Vagina (tissue), 2 donors: ENCODE measurements around the gene ZNF587B. TPM values are rescaled to one million over a fixed set of nuclear protein-coding genes. Genes with fewer than 3 reads are reported as not detected.
"Not testable (repeated sequence)": the region's sequence is repeated elsewhere in the genome, so short reads cannot be mapped to it uniquely, and the experiment has no call there.

Experiments
- DNase-seq, 2 donors: peaks; one replicate each; pipeline ENCODE4 v3.0.0-alpha.2; 2017; ENCODE audit errors: extremely low spot score in 2 of 2
- H3K27ac ChIP-seq: fragments of 200-600 bp; sonication (generic); one replicate; pipeline ENCODE4 v1.5.1; 2019
- H3K27me3 ChIP-seq: fragments of 200-600 bp; sonication (generic); one replicate; pipeline ENCODE4 v1.5.1; 2019
- H3K36me3 ChIP-seq, 2 donors: fragments of 200-600 bp; sonication (generic); one replicate each; pipeline ENCODE4 v1.5.1; 2017 to 2019
- H3K4me1 ChIP-seq: fragments of 200-600 bp; sonication (generic); one replicate; pipeline ENCODE4 v1.5.1; 2019
- H3K4me3 ChIP-seq, 2 donors: fragments of 200-600 bp; sonication (generic); 1 replicate in 1 of 2; 2 replicates in 1 of 2; pipeline ENCODE4 v1.5.1; 2016 to 2019
- H3K9me3 ChIP-seq: fragments of 200-600 bp; sonication (generic); one replicate; pipeline ENCODE4 v1.5.1; 2019
- POLR2A ChIP-seq, 2 donors: fragments of 450-650 bp; IDR thresholded peaks; one replicate each; pipeline ENCODE4 v1.6.1; 2017; ENCODE audit warnings: antibody characterized with exemption in 2 of 2, mild to moderate bottlenecking in 2 of 2, moderate library complexity in 2 of 2
- POLR2AphosphoS5 ChIP-seq, 2 donors: sonication (generic); formaldehyde crosslinking; IDR thresholded peaks; one replicate each; pipeline ENCODE4 v1.9.0; 2017; ENCODE audit warnings: antibody characterized with exemption in 2 of 2, mild to moderate bottlenecking in 2 of 2, low read depth in 1 of 2; ENCODE audit not compliant: insufficient read depth in 1 of 2
- intact Hi-C: fragments of 100-400 bp; cut with DNase I; formaldehyde crosslinking; loops from one replicate; pipeline ENCODE4 v1.15.1; 2023
- total RNA-seq: library from RNA; depleted of rRNA; stranded (reverse); fragments of >200 nt; gene quantifications from one replicate; pipeline ENCODE4 v1.2.3, GENCODE V29; 2016
- TF ChIP-seq, protein P1 (sequence below), 3 experiments: fragments of 450-650 bp in 2 of 3; fragments of 200-600 bp in 1 of 3; sonication (generic) in 1 of 3; IDR thresholded peaks; one replicate each; pipeline ENCODE4 v1.5.1; 2017 to 2019; ENCODE audit warnings: antibody characterized with exemption in 3 of 3, mild to moderate bottlenecking in 2 of 3, moderate library complexity in 2 of 3

ZNF587B gene
- total RNA-seq, 1 donor from 2014 or later: 17.9 TPM

GRCh38 chr19:57800696-57801095 is 29.4 kb upstream of the ZNF587B start:
- Histone ChIP-seq H3K4me1 (peaks cover 25% of the 10 kb centered on the region), H3K27ac (no peak overlapping the region), H3K4me3 (no peak overlapping the region), H3K36me3 (peaks cover 0 to 7% of the 10 kb centered on the region in 2 donors), H3K27me3 (no peaks in the 10 kb centered on the region), H3K9me3 (no peaks in the 10 kb centered on the region)
- TF ChIP-seq, protein P1, sequence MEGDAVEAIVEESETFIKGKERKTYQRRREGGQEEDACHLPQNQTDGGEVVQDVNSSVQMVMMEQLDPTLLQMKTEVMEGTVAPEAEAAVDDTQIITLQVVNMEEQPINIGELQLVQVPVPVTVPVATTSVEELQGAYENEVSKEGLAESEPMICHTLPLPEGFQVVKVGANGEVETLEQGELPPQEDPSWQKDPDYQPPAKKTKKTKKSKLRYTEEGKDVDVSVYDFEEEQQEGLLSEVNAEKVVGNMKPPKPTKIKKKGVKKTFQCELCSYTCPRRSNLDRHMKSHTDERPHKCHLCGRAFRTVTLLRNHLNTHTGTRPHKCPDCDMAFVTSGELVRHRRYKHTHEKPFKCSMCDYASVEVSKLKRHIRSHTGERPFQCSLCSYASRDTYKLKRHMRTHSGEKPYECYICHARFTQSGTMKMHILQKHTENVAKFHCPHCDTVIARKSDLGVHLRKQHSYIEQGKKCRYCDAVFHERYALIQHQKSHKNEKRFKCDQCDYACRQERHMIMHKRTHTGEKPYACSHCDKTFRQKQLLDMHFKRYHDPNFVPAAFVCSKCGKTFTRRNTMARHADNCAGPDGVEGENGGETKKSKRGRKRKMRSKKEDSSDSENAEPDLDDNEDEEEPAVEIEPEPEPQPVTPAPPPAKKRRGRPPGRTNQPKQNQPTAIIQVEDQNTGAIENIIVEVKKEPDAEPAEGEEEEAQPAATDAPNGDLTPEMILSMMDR (IDR thresholded peaks at IDR 0.05): no peak
- TF ChIP-seq POLR2A (IDR thresholded peaks at IDR 0.05): no peak
- no peak for TF ChIP-seq POLR2AphosphoS5 (IDR thresholded peaks at IDR 0.05; ENCODE audit: insufficient read depth in 1 of 2, low read depth in 1 of 2)
- DNase-seq: no peak
- intact Hi-C loops: no loop called here

- H3K9me3 ChIP-seq: no peaks in the 10 kb centered on the region
- H3K4me1 ChIP-seq: peaks cover 32% of the 10 kb centered on the region
- TF ChIP-seq, protein P1 (IDR thresholded peaks at IDR 0.05): no peak
- no peak for TF ChIP-seq POLR2AphosphoS5 (IDR thresholded peaks at IDR 0.05; ENCODE audit: insufficient read depth in 1 of 2, low read depth in 1 of 2)
- no peak for TF ChIP-seq POLR2A (IDR thresholded peaks at IDR 0.05)
- no peak for DNase-seq
- intact Hi-C loops: no loop called here
- H3K27ac ChIP-seq: peak overlapping the region; percentile 18
- no peaks in the 10 kb centered on the region for H3K27me3 ChIP-seq
- H3K36me3 ChIP-seq: no peaks in the 10 kb centered on the region
- no peak overlapping the region for H3K4me3 ChIP-seq
Measured at GRCh38 chr19:57802269-57802668, 27.8 kb upstream of the ZNF587B start.

DNA sequence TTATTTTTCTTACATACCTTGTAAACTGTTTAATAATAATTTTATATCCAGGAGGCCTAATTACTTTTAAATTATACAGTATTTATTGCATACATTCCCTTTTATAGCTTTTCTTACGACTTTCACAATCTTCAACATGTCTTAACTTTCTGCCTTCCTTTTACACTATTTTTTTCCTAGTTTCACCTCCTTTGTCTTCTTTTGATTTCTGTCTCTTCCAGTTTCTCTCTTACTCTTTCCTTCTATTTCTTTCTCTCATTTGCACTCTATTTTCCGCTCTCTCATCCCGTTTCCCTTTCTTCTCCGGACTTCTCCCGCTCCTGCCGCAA is 26.9 kb upstream of the ZNF587B start:
- peaks cover 32% of the 10 kb centered on the region for H3K4me1 ChIP-seq

GRCh38 chr19:57803594-57804325 is 26.3 kb upstream of the ZNF587B start:
- Histone ChIP-seq H3K4me3 (peak overlapping the region; percentile 53 to 54), H3K27ac (peak overlapping the region; percentile 79), H3K27me3 (no peaks in the 10 kb centered on the region), H3K4me1 (peaks cover 32% of the 10 kb centered on the region), H3K9me3 (no peaks in the 10 kb centered on the region), H3K36me3 (peaks cover 0 to 9% of the 10 kb centered on the region in 2 donors)
- intact Hi-C loops: no loop called here
- DNase-seq: no peak
- no peak for TF ChIP-seq POLR2A (IDR thresholded peaks at IDR 0.05)
- TF ChIP-seq POLR2AphosphoS5 (IDR thresholded peaks at IDR 0.05; ENCODE audit: insufficient read depth in 1 of 2, low read depth in 1 of 2): peak in 1 of 2 donors; percentile 11

More for the DNA sequence above, 26.9 kb upstream of the ZNF587B start:
- Histone ChIP-seq H3K27ac (peak overlapping the region; percentile 79), H3K4me3 (peak overlapping the region; percentile 53 to 54), H3K27me3 (no peaks in the 10 kb centered on the region), H3K36me3 (peaks cover 0 to 6% of the 10 kb centered on the region in 2 donors), H3K9me3 (no peaks in the 10 kb centered on the region)
- intact Hi-C loops: no loop called here
- DNase-seq: no peak
- no peak for TF ChIP-seq POLR2AphosphoS5 (IDR thresholded peaks at IDR 0.05; ENCODE audit: insufficient read depth in 1 of 2, low read depth in 1 of 2)
- no peak for TF ChIP-seq POLR2A (IDR thresholded peaks at IDR 0.05)
- TF ChIP-seq, protein P1 (IDR thresholded peaks at IDR 0.05): no peak

- Histone ChIP-seq H3K4me3 (no peak overlapping the region), H3K27me3 (no peaks in the 10 kb centered on the region), H3K27ac (no peak overlapping the region), H3K4me1 (peaks cover 31% of the 10 kb centered on the region), H3K9me3 (no peaks in the 10 kb centered on the region), H3K36me3 (peaks cover 0 to 14% of the 10 kb centered on the region in 2 donors)
- no peak for DNase-seq
- TF ChIP-seq POLR2AphosphoS5 (IDR thresholded peaks at IDR 0.05; ENCODE audit: insufficient read depth in 1 of 2, low read depth in 1 of 2): no peak
- TF ChIP-seq POLR2A (IDR thresholded peaks at IDR 0.05): no peak
- TF ChIP-seq, protein P1 (IDR thresholded peaks at IDR 0.05): no peak
- intact Hi-C loops: no loop called here
Measured at GRCh38 chr19:57807541-57807940, 22.6 kb upstream of the ZNF587B start.

DNA sequence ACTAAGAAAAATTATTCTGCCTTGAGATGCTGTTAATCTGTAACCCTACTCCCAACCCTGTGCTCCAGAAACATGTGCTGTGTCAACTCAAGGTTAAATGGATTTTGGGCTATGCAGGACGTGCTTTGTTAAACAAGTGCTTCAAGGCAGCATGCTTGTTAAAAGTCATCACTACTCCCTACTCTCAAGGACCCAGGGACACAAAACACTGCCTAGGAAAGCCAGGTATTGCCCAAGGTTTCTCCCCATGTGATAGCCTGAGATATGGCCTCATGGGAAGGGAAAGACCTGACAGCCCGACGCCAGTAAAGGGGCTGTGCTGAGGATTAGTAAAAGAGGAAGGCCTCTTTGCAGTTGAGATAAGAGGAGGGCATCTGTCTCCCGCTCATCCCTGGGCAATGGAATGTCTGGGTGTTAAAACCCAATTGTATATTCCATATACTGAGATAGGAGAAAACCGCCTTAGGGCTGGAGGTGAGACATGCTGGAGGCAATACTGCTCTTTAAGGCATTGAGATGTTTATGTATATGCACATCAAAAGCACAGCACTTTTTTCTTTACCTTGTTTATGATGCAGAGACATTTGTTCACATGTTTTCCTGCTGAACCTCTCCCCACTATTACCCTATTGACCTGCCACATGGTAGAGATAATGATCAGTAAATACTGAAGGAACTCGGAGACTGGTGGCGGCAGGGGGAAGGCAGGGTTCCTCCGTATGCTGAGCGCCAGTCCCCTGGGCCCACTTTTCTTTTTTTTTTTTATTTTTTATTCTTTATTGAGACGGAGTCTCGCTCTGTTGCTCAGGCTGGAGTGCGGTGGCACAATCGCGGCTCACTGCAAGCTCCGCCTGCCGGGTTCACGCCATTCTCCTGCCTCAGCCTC is 19.4 kb upstream of the ZNF587B start:
- H3K4me1 ChIP-seq: peaks cover 42% of the 10 kb centered on the region
- H3K9me3 ChIP-seq, H3K27me3 ChIP-seq, H3K4me3 ChIP-seq, DNase-seq, H3K27ac ChIP-seq, intact Hi-C loops: not testable (repeated sequence)
- peaks cover 0 to 14% of the 10 kb centered on the region in 2 donors for H3K36me3 ChIP-seq
